Gastrocnemius medialis (tissue), 4 donors: Measurements from ENCODE around the gene POU5F1.

Experiments
- POLR2A ChIP-seq, 2 donors: fragments of 450-650 bp; IDR thresholded peaks; one replicate each; pipeline ENCODE4 v1.6.1; 2017; ENCODE audit warnings: antibody characterized with exemption in 2 of 2, mild to moderate bottlenecking in 2 of 2, moderate library complexity in 2 of 2
- TF ChIP-seq, protein P1 (sequence below), 5 experiments: fragments of 450-650 bp in 3 of 5; fragments of 200-600 bp in 2 of 5; sonication (generic) in 2 of 5; IDR thresholded peaks in 4 of 5; conservative IDR thresholded peaks in 1 of 5; 1 replicate in 4 of 5; 2 replicates in 1 of 5; pipeline ENCODE4 v1.5.1; 2016 to 2019; ENCODE audit warnings: antibody characterized with exemption in 5 of 5, mild to moderate bottlenecking in 3 of 5, moderate library complexity in 3 of 5

DNA sequence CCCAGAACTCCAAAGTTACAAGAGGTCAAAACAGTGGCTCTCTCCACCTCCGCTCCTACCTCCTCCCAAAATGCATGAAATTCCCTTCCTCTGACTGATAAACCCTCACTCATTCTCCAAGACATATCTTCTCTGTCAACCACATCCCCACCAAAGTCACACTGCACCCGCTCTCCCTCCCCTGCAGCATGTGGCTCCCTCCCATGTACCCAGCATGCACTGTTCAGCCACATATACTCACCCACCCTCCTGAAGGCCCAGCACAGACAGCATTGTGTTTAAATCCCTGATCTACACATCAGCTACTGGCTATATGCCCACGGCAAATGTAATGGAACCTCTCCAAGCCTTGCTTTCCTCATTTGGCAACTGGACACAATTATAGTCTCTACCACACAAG is 5.5 kb upstream of the POU5F1 start:
- TF ChIP-seq, protein P1, sequence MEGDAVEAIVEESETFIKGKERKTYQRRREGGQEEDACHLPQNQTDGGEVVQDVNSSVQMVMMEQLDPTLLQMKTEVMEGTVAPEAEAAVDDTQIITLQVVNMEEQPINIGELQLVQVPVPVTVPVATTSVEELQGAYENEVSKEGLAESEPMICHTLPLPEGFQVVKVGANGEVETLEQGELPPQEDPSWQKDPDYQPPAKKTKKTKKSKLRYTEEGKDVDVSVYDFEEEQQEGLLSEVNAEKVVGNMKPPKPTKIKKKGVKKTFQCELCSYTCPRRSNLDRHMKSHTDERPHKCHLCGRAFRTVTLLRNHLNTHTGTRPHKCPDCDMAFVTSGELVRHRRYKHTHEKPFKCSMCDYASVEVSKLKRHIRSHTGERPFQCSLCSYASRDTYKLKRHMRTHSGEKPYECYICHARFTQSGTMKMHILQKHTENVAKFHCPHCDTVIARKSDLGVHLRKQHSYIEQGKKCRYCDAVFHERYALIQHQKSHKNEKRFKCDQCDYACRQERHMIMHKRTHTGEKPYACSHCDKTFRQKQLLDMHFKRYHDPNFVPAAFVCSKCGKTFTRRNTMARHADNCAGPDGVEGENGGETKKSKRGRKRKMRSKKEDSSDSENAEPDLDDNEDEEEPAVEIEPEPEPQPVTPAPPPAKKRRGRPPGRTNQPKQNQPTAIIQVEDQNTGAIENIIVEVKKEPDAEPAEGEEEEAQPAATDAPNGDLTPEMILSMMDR (IDR thresholded peaks at IDR 0.05 in 4 of 5, conservative IDR thresholded peaks at IDR 0.05 in 1 of 5), result no peak
- TF ChIP-seq POLR2A (IDR thresholded peaks at IDR 0.05), result no peak
